Peyer's patch (tissue), 4 donors: Measurements from ENCODE around the gene KLC1.

Source experiments
- CTCF ChIP-seq, 6 experiments: fragments of 450-650 bp in 4 of 6; fragments of 200-600 bp in 2 of 6; sonication (generic) in 1 of 6; IDR thresholded peaks; one replicate each; pipeline ENCODE4 v1.5.1; 2017 to 2019; ENCODE audit warnings: antibody characterized with exemption in 6 of 6, mild to moderate bottlenecking in 3 of 6, moderate library complexity in 1 of 6
- POLR2A ChIP-seq, 2 donors: fragments of 450-650 bp; IDR thresholded peaks; one replicate each; pipeline ENCODE4 v1.5.1; 2017; ENCODE audit warnings: antibody characterized with exemption in 2 of 2, mild to moderate bottlenecking in 2 of 2, moderate library complexity in 2 of 2

- no peak for TF ChIP-seq CTCF (IDR thresholded peaks at IDR 0.05)
- no peak for TF ChIP-seq POLR2A (IDR thresholded peaks at IDR 0.05)
These were observed 78.6 kb downstream of the KLC1 start for GRCh38 chr14:103707329-103708263.
